HepG2 (cell line): ENCODE results near the gene KCTD1. TPM values are rescaled to one million over a fixed set of nuclear protein-coding genes. Genes with fewer than 3 reads are reported as not detected.
A peak's percentile ranks its signal among the peaks of the same experiment; 100 is the strongest.

Source experiments
- ATAC-seq: fragments of 200-7000 bp; cut with Tn5 transposase; 3 replicates; pipeline ENCODE4 v1.9.1; 2020; ENCODE audit warnings: mild to moderate bottlenecking, moderate library complexity
- BruUV-seq: library from RNA; stranded (reverse); fragments of 400-500 nt; replicated peaks from 2 replicates; lab custom pipeline; 2021; lab: Mats Ljungman, UMichigan
- CTCF ChIA-PET: fragments of 300-600 bp; formaldehyde crosslinking; extraction: SDS; loops from one replicate; lab custom pipeline; 2021; ENCODE audit warnings: low total read pairs, inconsistent platforms, low intra/inter-chr PET ratio; lab: Yijun Ruan, JAX
- POLR2A ChIA-PET: fragments of 350-600 bp; sonication (Branson Sonifier 250); formaldehyde crosslinking; loops from one replicate; lab custom pipeline; 2020; ENCODE audit warnings: antibody characterized with exemption, inconsistent platforms; lab: Yijun Ruan, JAX
- DNase-seq: peaks from one replicate; pipeline ENCODE4 v3.0.0-alpha.2; 2015; ENCODE audit warnings: low spot score
- FAIRE-seq: peaks from 3 replicates; lab custom pipeline; 2011; peaks lifted over from hg19 to GRCh38; lab: Jason Lieb, UNC
- H2AFZ ChIP-seq: one replicate; pipeline ENCODE4 v1.6.1; 2011; ENCODE audit warnings: low read length, inconsistent platforms
- H3K27ac ChIP-seq: fragments of 300-600 bp; 3 replicates; pipeline ENCODE4 v1.8.0; 2011; ENCODE audit warnings: mixed run types, mild to moderate bottlenecking, mixed read lengths, low read length, inconsistent platforms; ENCODE audit not compliant: insufficient read depth; ENCODE audit errors: extremely low read length
- H3K27me3 ChIP-seq, 2 experiments: fragments of 200-600 bp in 1 of 2; 2 replicates in 1 of 2; 3 replicates in 1 of 2; pipeline versions ENCODE4 v1.6.0 to v1.8.0; 2011; ENCODE audit warnings: low read length in 2 of 2, mild to moderate bottlenecking in 2 of 2, moderate library complexity in 2 of 2, inconsistent platforms in 1 of 2; ENCODE audit not compliant: insufficient read depth in 2 of 2, control insufficient read depth in 1 of 2
- H3K36me3 ChIP-seq, 2 experiments: fragments of 200-600 bp in 1 of 2; replicated peaks in 1 of 2; 2 replicates in 1 of 2; 3 replicates in 1 of 2; pipeline versions ENCODE4 v1.5.1 to v1.8.0; 2011; ENCODE audit warnings: low read length in 2 of 2, inconsistent platforms in 1 of 2; ENCODE audit not compliant: insufficient read depth in 2 of 2, control insufficient read depth in 1 of 2
- H3K4me1 ChIP-seq: 2 replicates; pipeline ENCODE4 v1.5.1; 2012; ENCODE audit warnings: low read length, inconsistent platforms; ENCODE audit not compliant: insufficient read depth
- H3K4me2 ChIP-seq: 2 replicates; pipeline ENCODE4 v1.6.0; 2011; ENCODE audit warnings: low read depth, low read length, inconsistent platforms
- H3K4me3 ChIP-seq, 3 experiments: fragments of 200-600 bp in 1 of 3; sonication (generic), shearing (Covaris generic) in 1 of 3; replicated peaks in 1 of 3; 2 replicates each; pipeline ENCODE4 v1.5.1; 2011 to 2016; ENCODE audit warnings: low read length in 3 of 3, inconsistent platforms in 2 of 3, low read depth in 2 of 3, mild to moderate bottlenecking in 2 of 3, control low read depth in 1 of 3, mixed read lengths in 1 of 3; ENCODE audit not compliant: insufficient read depth in 1 of 3
- H3K79me2 ChIP-seq: one replicate; pipeline ENCODE4 v1.6.1; 2011; ENCODE audit warnings: low read length, inconsistent platforms; ENCODE audit not compliant: insufficient read depth
- H3K9ac ChIP-seq: 2 replicates; pipeline ENCODE4 v1.6.0; 2011; ENCODE audit warnings: mild to moderate bottlenecking, low read depth, low read length, inconsistent platforms; ENCODE audit not compliant: insufficient read depth
- H3K9me3 ChIP-seq: 2 replicates; pipeline ENCODE4 v1.5.1; 2012; ENCODE audit warnings: mild to moderate bottlenecking, low read length
- H4K20me1 ChIP-seq: 2 replicates; pipeline ENCODE4 v1.6.0; 2011; ENCODE audit warnings: inconsistent platforms, mild to moderate bottlenecking, low read length, moderate library complexity; ENCODE audit not compliant: insufficient read depth
- FOXK1 ChIP-seq: sonication (generic); formaldehyde crosslinking; IDR thresholded peaks from 2 replicates; pipeline ENCODE4 v1.4.0; 2020; ENCODE audit warnings: low read depth, missing genetic modification reagents, borderline replicate concordance
- SRSF4 ChIP-seq: fragments of 200-400 bp; formaldehyde crosslinking; IDR thresholded peaks from one replicate; pipeline ENCODE4 v1.6.1; 2018; ENCODE audit warnings: mild to moderate bottlenecking, low read depth, low read length, moderate library complexity; ENCODE audit not compliant: poor library complexity, severe bottlenecking
- TBX3 ChIP-seq: fragments of 450-650 bp; IDR thresholded peaks from 2 replicates; pipeline ENCODE4 v1.6.1; 2017; ENCODE audit warnings: antibody characterized with exemption, mild to moderate bottlenecking, inconsistent platforms, borderline replicate concordance
- ZNF101 ChIP-seq: sonication (generic); formaldehyde crosslinking; IDR thresholded peaks from 2 replicates; pipeline ENCODE4 v1.4.0; 2020; ENCODE audit warnings: mild to moderate bottlenecking, low read depth, missing genetic modification reagents, borderline replicate concordance
- WGBS: methylation state at CpG from one replicate; pipeline ENCODE4 v1.1.6; 2017; ENCODE audit warnings: low lambda C conversion rate; 5-methylcytosine and 5-hydroxymethylcytosine counted together
- in situ Hi-C: cut with HindIII; loops from 2 replicates; pipeline ENCODE4 v1.10.0; 2017; ENCODE audit warnings: low pct_unique_long_range_greater_than_20kb; ENCODE audit not compliant: extremely low pct_ligation_motif_present
- intact Hi-C: fragments of 100-400 bp; cut with micrococcal nuclease; formaldehyde crosslinking; loops from one replicate; pipeline ENCODE4 v1.10.0; 2022; ENCODE audit not compliant: unreplicated experiment
- polyA plus RNA-seq, 8 experiments: library from polyadenylated mRNA; depleted of rRNA in 3 of 8; stranded (reverse) in 7 of 8; unstranded in 1 of 8; fragments of >200 nt; fragmentation: Illumina TruSeq in 4 of 8; extraction: Trizol in 4 of 8; gene quantifications; 2 replicates each; pipeline versions ENCODE4 v1.2.1 to v1.2.3, GENCODE V29; 2011 to 2016; ENCODE audit warnings: low read depth in 4 of 8, missing spikeins in 1 of 8, mixed read lengths in 1 of 8; ENCODE audit not compliant: insufficient read depth in 1 of 8
- total RNA-seq, 5 experiments: library from RNA; depleted of rRNA; stranded (reverse); fragments of >200 nt; fragmentation: Illumina TruSeq; extraction: Trizol; gene quantifications; 2 replicates each; pipeline ENCODE4 v1.2.3, GENCODE V29; 2016; ENCODE audit warnings: low read depth in 1 of 5
- TF ChIP-seq, protein P1 (sequence below): sonication (generic); formaldehyde crosslinking; IDR thresholded peaks from 2 replicates; pipeline ENCODE4 v1.5.0; 2020; ENCODE audit warnings: mild to moderate bottlenecking, low read depth, missing genetic modification reagents, borderline replicate concordance

KCTD1 gene
- total and polyA plus RNA-seq, 2 of the 13 experiments (the other 11 are each of a cell fraction or from before 2014, with no cell fraction given), result 2.7 to 6.8 TPM

GRCh38 chr18:26497866-26498265, 50.5 kb downstream of the KCTD1 start (continued):
- TF ChIP-seq SRSF4, result no peak
- TF ChIP-seq, protein P1, sequence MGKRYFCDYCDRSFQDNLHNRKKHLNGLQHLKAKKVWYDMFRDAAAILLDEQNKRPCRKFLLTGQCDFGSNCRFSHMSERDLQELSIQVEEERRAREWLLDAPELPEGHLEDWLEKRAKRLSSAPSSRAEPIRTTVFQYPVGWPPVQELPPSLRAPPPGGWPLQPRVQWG (CRISPR knock-in tag), result no peak

DNA sequence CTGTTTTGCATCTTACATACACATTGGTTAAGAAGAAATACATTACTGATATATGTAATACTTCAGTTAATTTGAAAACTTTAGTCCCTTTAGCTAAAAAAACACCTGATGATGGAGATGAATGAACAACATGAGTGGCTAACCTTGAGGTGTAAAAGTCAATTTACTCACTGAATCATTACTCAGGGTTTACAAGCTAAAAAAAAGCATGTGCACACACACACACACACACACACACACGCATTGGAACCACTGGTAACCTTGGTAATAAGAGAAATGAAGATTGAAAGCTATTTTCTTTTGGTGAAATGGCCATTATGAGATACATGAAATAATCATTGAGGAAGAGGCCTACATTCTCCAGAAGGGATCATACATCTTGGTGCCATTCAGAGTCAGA, 51.8 kb downstream of the KCTD1 start:
- POLR2A ChIA-PET, result no interaction called here
- Histone ChIP-seq H2AFZ (no peak overlapping the region), H3K79me2 (no peaks in the 10 kb centered on the region), H3K4me2 (no peak overlapping the region), H4K20me1 (no peaks in the 10 kb centered on the region), H3K9ac (no peak overlapping the region), H3K36me3 (peaks cover 0 to 3% of the 10 kb centered on the region in 2 experiments; a peak in 1 of 5 replicates), H3K9me3 (no peaks in the 10 kb centered on the region), H3K4me1 (peaks cover 16% of the 10 kb centered on the region), H3K27ac (no peak overlapping the region), H3K27me3 (no peaks in the 10 kb centered on the region), H3K4me3 (no peak overlapping the region)
- intact Hi-C loops (no loop called here), in situ Hi-C loops (no loop called here)
- FAIRE-seq, result no peak
- CTCF ChIA-PET, result no interaction called here
- ATAC-seq, result no peak
- peak; percentile 90 for TF ChIP-seq TBX3
- TF ChIP-seq ZNF101 (CRISPR knock-in tag), result no peak
- BruUV-seq, result no TSS peak
- no peak for DNase-seq
- WGBS, result 100% methylated on average over 1 of the region's 1 CpG

- Histone ChIP-seq H3K36me3 (0 out of 5 replicates have a peak, but pooled peaks cover 0 to 3% of the 10 kb centered on the region in 2 experiments), H3K4me1 (peaks cover 29% of the 10 kb centered on the region), H3K9ac (no peak overlapping the region), H3K79me2 (no peaks in the 10 kb centered on the region), H3K4me3 (no peak overlapping the region), H4K20me1 (no peaks in the 10 kb centered on the region), H3K9me3 (no peaks in the 10 kb centered on the region), H2AFZ (no peak overlapping the region), H3K27ac (no peak overlapping the region), H3K4me2 (no peak overlapping the region), H3K27me3 (no peaks in the 10 kb centered on the region)
- DNase-seq (no peak), FAIRE-seq (no peak), ATAC-seq (no peak)
- ChIA-PET CTCF (no interaction called here), POLR2A (no interaction called here)
- intact Hi-C loops (no loop called here), in situ Hi-C loops (no loop called here)
- BruUV-seq, result no TSS peak
- WGBS, result 100% methylated on average over 5 of the region's 5 CpGs
- TF ChIP-seq FOXK1 (CRISPR knock-in tag), result no peak
Observed at GRCh38 chr18:26495287-26495686, 53.1 kb downstream of the KCTD1 start.
